Fibroblast of lung (primary cell): Measurements from ENCODE around the gene KIF26A. TPM values are rescaled to one million over a fixed set of nuclear protein-coding genes. Genes with fewer than 3 reads are reported as not detected.

ENCODE experiments used
- DNase-seq, 2 donors: peaks; one replicate each; pipeline versions ENCODE4 v3.0.0 to v3.0.0-alpha.2; 2010; ENCODE audit warnings: low read depth in 2 of 2
- H2AFZ ChIP-seq: 2 replicates; pipeline ENCODE4 v1.5.1; 2012; ENCODE audit warnings: low read length, control low read depth, inconsistent platforms
- H3K27ac ChIP-seq: 2 replicates; pipeline ENCODE4 v1.5.1; 2011; ENCODE audit warnings: low read length, control low read depth; ENCODE audit not compliant: insufficient read depth
- H3K27me3 ChIP-seq: 2 replicates; pipeline ENCODE4 v1.5.1; 2011; ENCODE audit warnings: mild to moderate bottlenecking, low read length; ENCODE audit not compliant: control insufficient read depth, insufficient read depth
- H3K36me3 ChIP-seq: 2 replicates; pipeline ENCODE4 v1.5.1; 2011; ENCODE audit warnings: low read length; ENCODE audit not compliant: control insufficient read depth, insufficient read depth
- H3K4me1 ChIP-seq: 2 replicates; pipeline ENCODE4 v1.5.1; 2011; ENCODE audit warnings: low read length; ENCODE audit not compliant: control insufficient read depth, insufficient read depth; ENCODE audit errors: extremely low read depth
- H3K4me2 ChIP-seq: 2 replicates; pipeline ENCODE4 v1.5.1; 2011; ENCODE audit warnings: low read length, control low read depth; ENCODE audit not compliant: insufficient read depth; ENCODE audit errors: extremely low read depth
- H3K4me3 ChIP-seq, 4 experiments: fragments of 200-600 bp in 1 of 4; sonication (generic) in 1 of 4; replicated peaks in 1 of 4; 2 replicates each; pipeline ENCODE4 v1.5.1; 2011 to 2016; ENCODE audit warnings: low read length in 4 of 4, low read depth in 3 of 4, mild to moderate bottlenecking in 3 of 4, control low read depth in 2 of 4, inconsistent platforms in 1 of 4, mixed read lengths in 1 of 4; ENCODE audit not compliant: insufficient read depth in 1 of 4; ENCODE audit errors: control extremely low read depth in 1 of 4
- H3K79me2 ChIP-seq: 2 replicates; pipeline ENCODE4 v1.5.1; 2012; ENCODE audit warnings: mild to moderate bottlenecking, low read length, inconsistent platforms; ENCODE audit not compliant: control insufficient read depth, insufficient read depth
- H3K9ac ChIP-seq: 2 replicates; pipeline ENCODE4 v1.5.1; 2011; ENCODE audit warnings: mild to moderate bottlenecking, low read length, control low read depth; ENCODE audit not compliant: insufficient read depth
- H3K9me3 ChIP-seq: 2 replicates; pipeline ENCODE4 v1.5.1; 2012; ENCODE audit warnings: low read depth, low read length; ENCODE audit not compliant: control insufficient read depth, insufficient read depth
- H4K20me1 ChIP-seq: 2 replicates; pipeline ENCODE4 v1.5.1; 2011; ENCODE audit warnings: low read length; ENCODE audit not compliant: control insufficient read depth, insufficient read depth; ENCODE audit errors: extremely low read depth
- EZH2 ChIP-seq: IDR thresholded peaks from 2 replicates; pipeline ENCODE4 v1.5.1; 2012; ENCODE audit warnings: low read length, control low read depth, mild to moderate bottlenecking; ENCODE audit errors: missing control alignments
- polyA plus RNA-seq, 2 donors: library from polyadenylated mRNA; depleted of rRNA in 1 of 2; stranded (reverse) in 1 of 2; unstranded in 1 of 2; fragments of >200 nt; gene quantifications; 2 replicates each; pipeline ENCODE4 v1.2.1, GENCODE V29; 2011 to 2012; ENCODE audit warnings: missing spikeins in 1 of 2
- total RNA-seq: library from RNA; depleted of rRNA; stranded (reverse); fragments of >200 nt; gene quantifications from 2 replicates; pipeline ENCODE4 v1.2.1, GENCODE V29; 2014
- TF ChIP-seq, protein P1 (sequence below), 2 donors: IDR thresholded peaks in 1 of 2; conservative IDR thresholded peaks in 1 of 2; 1 replicate in 1 of 2; 2 replicates in 1 of 2; pipeline ENCODE4 v1.5.1; 2011 to 2012; ENCODE audit warnings: low read length in 2 of 2, control low read depth in 1 of 2, inconsistent platforms in 1 of 2, low read depth in 1 of 2, mild to moderate bottlenecking in 1 of 2

Gene KIF26A
- total and polyA plus RNA-seq, 2 donors (not counting 1 experiment from before 2014, with no cell fraction given) = 0.01 to 2.0 TPM

DNA sequence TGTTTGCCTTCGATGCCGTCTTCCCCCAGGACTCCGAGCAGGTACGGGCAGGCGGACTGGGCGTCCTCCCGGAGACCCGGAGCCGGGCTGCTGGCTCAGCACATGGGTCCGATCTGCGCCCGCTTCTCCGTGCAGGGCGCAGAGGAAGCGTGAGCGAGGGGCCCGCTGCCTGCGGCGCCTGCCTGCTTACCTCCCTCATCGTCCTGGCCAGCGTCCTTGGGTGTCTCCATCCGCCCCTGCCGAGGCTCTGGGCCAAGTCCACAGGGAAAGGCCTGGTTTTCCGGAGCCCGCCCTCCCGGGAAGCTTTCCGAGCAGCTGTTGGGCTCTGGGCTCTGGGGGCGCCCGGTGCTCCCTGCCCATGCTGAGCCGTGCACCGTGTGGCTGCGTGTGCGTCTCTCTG lies 33.5 kb downstream of the KIF26A start:
- Histone ChIP-seq H3K36me3 (no peaks in the 10 kb centered on the region), H3K27me3 (no peaks in the 10 kb centered on the region), H4K20me1 (no peaks in the 10 kb centered on the region), H3K9me3 (no peaks in the 10 kb centered on the region), H3K4me2 (no peak overlapping the region), H3K4me3 (no peak overlapping the region), H3K4me1 (no peaks in the 10 kb centered on the region), H2AFZ (no peak overlapping the region), H3K27ac (no peak overlapping the region), H3K9ac (no peak overlapping the region), H3K79me2 (no peaks in the 10 kb centered on the region)
- no peak for DNase-seq
- TF ChIP-seq, protein P1, sequence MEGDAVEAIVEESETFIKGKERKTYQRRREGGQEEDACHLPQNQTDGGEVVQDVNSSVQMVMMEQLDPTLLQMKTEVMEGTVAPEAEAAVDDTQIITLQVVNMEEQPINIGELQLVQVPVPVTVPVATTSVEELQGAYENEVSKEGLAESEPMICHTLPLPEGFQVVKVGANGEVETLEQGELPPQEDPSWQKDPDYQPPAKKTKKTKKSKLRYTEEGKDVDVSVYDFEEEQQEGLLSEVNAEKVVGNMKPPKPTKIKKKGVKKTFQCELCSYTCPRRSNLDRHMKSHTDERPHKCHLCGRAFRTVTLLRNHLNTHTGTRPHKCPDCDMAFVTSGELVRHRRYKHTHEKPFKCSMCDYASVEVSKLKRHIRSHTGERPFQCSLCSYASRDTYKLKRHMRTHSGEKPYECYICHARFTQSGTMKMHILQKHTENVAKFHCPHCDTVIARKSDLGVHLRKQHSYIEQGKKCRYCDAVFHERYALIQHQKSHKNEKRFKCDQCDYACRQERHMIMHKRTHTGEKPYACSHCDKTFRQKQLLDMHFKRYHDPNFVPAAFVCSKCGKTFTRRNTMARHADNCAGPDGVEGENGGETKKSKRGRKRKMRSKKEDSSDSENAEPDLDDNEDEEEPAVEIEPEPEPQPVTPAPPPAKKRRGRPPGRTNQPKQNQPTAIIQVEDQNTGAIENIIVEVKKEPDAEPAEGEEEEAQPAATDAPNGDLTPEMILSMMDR (conservative IDR thresholded peaks at IDR 0.05 in 1 of 2, IDR thresholded peaks at IDR 0.05 in 1 of 2; ENCODE audit: low read depth in 1 of 2, low read length in 2 of 2) = no peak
- TF ChIP-seq EZH2 = no peak

- no peak overlapping the region for H3K27ac ChIP-seq
- no peak for DNase-seq
- H2AFZ ChIP-seq = no peak overlapping the region
- no peaks in the 10 kb centered on the region for H3K4me1 ChIP-seq
- H3K9ac ChIP-seq = no peak overlapping the region
- H3K4me3 ChIP-seq = no peak overlapping the region
- H3K36me3 ChIP-seq = no peaks in the 10 kb centered on the region
- no peaks in the 10 kb centered on the region for H3K9me3 ChIP-seq
- H3K4me2 ChIP-seq = no peak overlapping the region
- TF ChIP-seq, protein P1 (conservative IDR thresholded peaks at IDR 0.05 in 1 of 2, IDR thresholded peaks at IDR 0.05 in 1 of 2; ENCODE audit: low read depth in 1 of 2, low read length in 2 of 2) = no peak
- no peak for TF ChIP-seq EZH2
- no peaks in the 10 kb centered on the region for H4K20me1 ChIP-seq
- no peaks in the 10 kb centered on the region for H3K27me3 ChIP-seq
- H3K79me2 ChIP-seq = no peaks in the 10 kb centered on the region
Measured at GRCh38 chr14:104172349-104172748, 34.0 kb downstream of the KIF26A start.

DNA sequence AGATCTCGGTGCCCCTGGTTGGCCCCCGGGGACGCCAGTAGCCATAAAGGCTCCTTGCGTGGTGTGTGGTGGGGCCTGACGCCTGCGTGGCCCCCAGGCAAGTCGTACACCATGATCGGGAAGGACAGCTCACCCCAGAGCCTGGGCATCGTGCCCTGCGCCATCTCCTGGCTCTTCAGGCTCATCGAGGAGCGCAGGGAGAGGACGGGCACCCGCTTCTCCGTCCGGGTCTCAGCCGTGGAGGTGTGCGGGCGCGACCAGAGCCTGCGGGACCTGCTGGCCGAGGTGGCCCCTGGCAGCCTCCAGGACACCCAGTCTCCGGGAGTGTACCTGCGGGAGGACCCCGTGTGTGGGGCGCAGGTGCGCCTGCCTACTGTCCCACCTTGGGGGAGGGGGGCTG lies 34.5 kb downstream of the KIF26A start:
- no peaks in the 10 kb centered on the region for H3K79me2 ChIP-seq
- H3K4me3 ChIP-seq = no peak overlapping the region
- H2AFZ ChIP-seq = no peak overlapping the region
- no peak for DNase-seq
- H3K27ac ChIP-seq = no peak overlapping the region
- H3K9ac ChIP-seq = no peak overlapping the region
- no peaks in the 10 kb centered on the region for H3K9me3 ChIP-seq
- TF ChIP-seq, protein P1 (conservative IDR thresholded peaks at IDR 0.05 in 1 of 2, IDR thresholded peaks at IDR 0.05 in 1 of 2; ENCODE audit: low read depth in 1 of 2, low read length in 2 of 2) = no peak
- H3K4me2 ChIP-seq = no peak overlapping the region
- H3K36me3 ChIP-seq = no peaks in the 10 kb centered on the region
- no peaks in the 10 kb centered on the region for H3K4me1 ChIP-seq
- no peaks in the 10 kb centered on the region for H3K27me3 ChIP-seq
- H4K20me1 ChIP-seq = no peaks in the 10 kb centered on the region
